ENCODE data around the gene KIF16B. TPM values are rescaled to one million over a fixed set of nuclear protein-coding genes. Genes with fewer than 3 reads are reported as not detected.

KIF16B gene
- total RNA-seq, 4 donors from 2014 or later = 22.2 to 59.2 (median 31.4) TPM

GRCh38 chr20:16317445-16318362 is 255.5 kb downstream of the KIF16B start:
- 93 to 95% methylated on average over 14 of the region's 14 CpGs for WGBS, 2 donors
- intact Hi-C loops (cut with DNase I; ENCODE audit: low total_unique reads) = no loop called here
- no peak overlapping the region for H3K4me3 ChIP-seq (ENCODE audit: low read depth, poor library complexity, severe bottlenecking)
- DNase-seq (ENCODE audit: low spot score in 2 of 2) = no peak
- TF ChIP-seq POLR2A (IDR thresholded peaks at IDR 0.05) = no peak
- TF ChIP-seq CTCF (IDR thresholded peaks at IDR 0.05) = no peak

GRCh38 chr20:16316513-16316912 is 256.7 kb downstream of the KIF16B start:
- no peak overlapping the region for H3K4me3 ChIP-seq (ENCODE audit: low read depth, poor library complexity, severe bottlenecking)
- intact Hi-C loops (cut with DNase I; ENCODE audit: low total_unique reads) = no loop called here
- TF ChIP-seq CTCF (IDR thresholded peaks at IDR 0.05) = no peak
- no peak for TF ChIP-seq POLR2A (IDR thresholded peaks at IDR 0.05)
- 93 to 94% methylated on average over 3 of the region's 3 CpGs for WGBS, 2 donors
- no peak for DNase-seq (ENCODE audit: low spot score in 2 of 2)

GRCh38 chr20:16314748-16315159 is 258.5 kb downstream of the KIF16B start:
- 88 to 90% methylated on average over 8 of the region's 8 CpGs for WGBS, 2 donors
- no peak for DNase-seq (ENCODE audit: low spot score in 2 of 2)
- TF ChIP-seq POLR2A (IDR thresholded peaks at IDR 0.05) (no peak), CTCF (IDR thresholded peaks at IDR 0.05) (no peak)
- intact Hi-C loops (cut with DNase I; ENCODE audit: low total_unique reads) = no loop called here
- no peak overlapping the region for H3K4me3 ChIP-seq (ENCODE audit: low read depth, poor library complexity, severe bottlenecking)

GRCh38 chr20:16314320-16314719 is 258.9 kb downstream of the KIF16B start:
- DNase-seq (ENCODE audit: low spot score in 2 of 2) = no peak
- TF ChIP-seq POLR2A (IDR thresholded peaks at IDR 0.05) (no peak), CTCF (IDR thresholded peaks at IDR 0.05) (no peak)
- intact Hi-C loops (cut with DNase I; ENCODE audit: low total_unique reads) = no loop called here
- no peak overlapping the region for H3K4me3 ChIP-seq (ENCODE audit: low read depth, poor library complexity, severe bottlenecking)
- WGBS, 2 donors = 81 to 89% methylated on average over 3 of the region's 3 CpGs

GRCh38 chr20:16313917-16314316 is 259.3 kb downstream of the KIF16B start:
- intact Hi-C loops (cut with DNase I; ENCODE audit: low total_unique reads) = no loop called here
- H3K4me3 ChIP-seq (ENCODE audit: low read depth, poor library complexity, severe bottlenecking) = no peak overlapping the region
- DNase-seq (ENCODE audit: low spot score in 2 of 2) = no peak
- TF ChIP-seq CTCF (IDR thresholded peaks at IDR 0.05) (no peak), POLR2A (IDR thresholded peaks at IDR 0.05) (no peak)
- WGBS, 2 donors = 69 to 94% methylated on average over 4 of the region's 4 CpGs

All from lower leg skin (tissue), 4 donors.